SK-N-MC (cell line): ENCODE data around the gene ANKRD13B.
"Not testable (repeated sequence)": the region's sequence is repeated elsewhere in the genome, so short reads cannot be mapped to it uniquely, and the experiment has no call there.

Experiments used
- DNase-seq: peaks from one replicate; pipeline ENCODE4 v3.0.0-alpha.2; 2011; ENCODE audit warnings: low read depth, low spot score
- H3K27ac ChIP-seq: fragments of 200-600 bp; sonication (generic); 2 replicates; pipeline ENCODE4 v1.5.1; 2016; ENCODE audit warnings: mixed run types
- H3K36me3 ChIP-seq: fragments of 200-600 bp; sonication (generic); 2 replicates; pipeline ENCODE4 v1.6.1; 2017; ENCODE audit warnings: antibody characterized with exemption, low read length, mixed read lengths; ENCODE audit not compliant: insufficient read depth
- H3K4me3 ChIP-seq: fragments of 200-600 bp; sonication (generic); 2 replicates; pipeline ENCODE4 v1.5.1; 2016
- H3K9ac ChIP-seq: fragments of 200-600 bp; sonication (generic); 2 replicates; pipeline ENCODE4 v1.8.0; 2017; ENCODE audit warnings: mixed run types, mixed read lengths; ENCODE audit not compliant: insufficient read length
- H3K9me3 ChIP-seq: fragments of 200-600 bp; sonication (generic); 2 replicates; pipeline ENCODE4 v1.6.1; 2017; ENCODE audit warnings: low read depth, mild to moderate bottlenecking, antibody characterized with exemption, low read length, moderate library complexity, mixed read lengths
- EZH2 ChIP-seq: fragments of 200-600 bp; sonication (generic); IDR thresholded peaks from one replicate; pipeline ENCODE4 v1.6.1; 2017; ENCODE audit warnings: antibody characterized with exemption
- FOXP2 ChIP-seq: optimal IDR thresholded peaks from 2 replicates; pipeline ENCODE3; 2011; ENCODE audit warnings: mild to moderate bottlenecking, moderate library complexity; ENCODE audit not compliant: insufficient read depth; ENCODE audit errors: extremely low read length, control extremely low read depth
- POLR2AphosphoS5 ChIP-seq: IDR thresholded peaks from 2 replicates; pipeline ENCODE4 v1.6.1; 2012; ENCODE audit warnings: mild to moderate bottlenecking, low read depth, low read length, borderline replicate concordance

ANKRD13B gene

DNA sequence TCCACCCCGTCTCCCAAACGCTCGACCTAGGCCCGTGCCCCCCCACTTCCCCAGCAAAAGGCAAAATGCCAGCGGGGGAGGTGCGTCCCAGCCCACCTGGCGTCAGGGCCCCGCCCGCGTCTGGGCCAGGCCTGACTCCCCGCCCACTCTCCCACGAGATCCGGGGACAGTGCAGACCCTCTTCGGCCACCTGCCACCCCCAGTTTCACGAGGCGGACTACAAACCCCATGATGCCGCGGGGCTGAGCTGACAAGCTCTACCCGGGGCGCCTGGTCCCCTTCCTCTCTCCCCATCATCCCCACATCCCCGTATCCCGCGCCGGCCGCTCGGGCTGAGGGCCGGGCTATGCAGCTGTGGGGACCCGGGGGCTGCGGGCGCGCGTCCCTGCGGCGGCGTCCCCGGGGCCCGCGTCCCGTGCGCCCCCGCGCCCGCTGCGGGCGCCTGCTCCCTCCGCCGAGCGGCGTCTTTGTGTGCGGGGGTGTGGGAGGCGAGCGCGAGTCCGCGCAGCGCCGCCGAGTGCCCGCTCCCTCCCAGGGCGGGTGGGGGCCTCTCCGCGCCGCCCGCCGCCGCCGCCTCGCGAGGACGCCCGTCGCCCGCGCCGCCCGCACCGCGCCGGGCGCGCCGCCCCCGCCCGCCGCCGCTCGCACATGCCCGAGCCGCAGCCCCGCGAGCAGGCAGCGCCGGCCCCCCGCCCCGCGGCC, at the start of gene ANKRD13B:
TSS of gene ANKRD13B (plus strand) at position 283 of the 702 bp plus-strand sequence. CDS start 490 bp downstream, outside the sequence.
- H3K4me3 ChIP-seq, result peak within 1 kb of the TSS; percentile 85
- TF ChIP-seq EZH2 (no peak), POLR2AphosphoS5 (no peak), FOXP2 (no peak)
- H3K9ac ChIP-seq, result peak within 1 kb of the TSS; percentile 75
- peak within 1 kb of the TSS; percentile 87 for H3K27ac ChIP-seq
- no peak for DNase-seq
- no peaks in the 10 kb centered on the region for H3K36me3 ChIP-seq
- no peaks in the 10 kb centered on the region for H3K9me3 ChIP-seq

DNA sequence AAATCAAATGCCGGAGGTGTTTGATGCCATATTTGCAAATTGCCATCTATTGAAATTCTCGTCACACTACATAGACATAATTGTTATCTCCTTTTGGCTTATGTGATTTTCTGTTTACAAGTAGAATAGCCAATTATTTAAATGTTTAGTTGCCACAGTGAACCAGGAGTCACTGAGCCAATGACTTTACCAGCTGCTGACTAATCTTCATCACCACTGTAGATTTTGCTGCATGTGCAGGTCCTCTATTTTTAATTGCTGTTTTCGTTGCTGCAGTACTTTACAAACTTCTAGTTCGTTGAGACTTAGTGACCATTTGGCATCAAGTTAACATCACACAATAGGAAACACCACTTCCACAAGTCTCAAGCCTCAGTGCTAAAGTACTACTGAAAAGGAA, 48.9 kb upstream of the ANKRD13B start:
- H3K9me3 ChIP-seq, result no peaks in the 10 kb centered on the region
- peaks cover 31% of the 10 kb centered on the region for H3K36me3 ChIP-seq
- DNase-seq, result no peak
- TF ChIP-seq FOXP2 (no peak), POLR2AphosphoS5 (no peak), EZH2 (no peak)
- no peak overlapping the region for H3K27ac ChIP-seq
- H3K9ac ChIP-seq, result no peak overlapping the region
- no peak overlapping the region for H3K4me3 ChIP-seq

DNA sequence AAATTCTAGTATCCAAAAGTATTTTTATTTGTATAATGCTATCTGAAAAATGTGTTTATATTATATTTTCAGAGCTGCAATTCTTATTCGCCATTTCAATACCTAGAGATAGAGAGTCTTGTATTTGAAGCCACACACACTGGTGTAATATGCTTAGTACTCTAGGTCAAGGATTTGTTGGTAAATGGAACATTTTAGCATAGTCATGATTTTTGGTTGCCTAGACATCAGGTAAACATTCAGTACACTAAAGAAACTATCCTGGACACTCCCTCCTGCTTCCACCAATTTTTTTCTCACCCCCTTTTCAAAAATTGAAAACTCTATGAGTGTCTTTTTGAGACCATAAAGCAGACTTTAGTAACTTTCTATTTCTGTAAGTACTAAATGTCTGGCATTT, 46.8 kb upstream of the ANKRD13B start:
- Histone ChIP-seq H3K9ac (no peak overlapping the region), H3K4me3 (no peak overlapping the region), H3K36me3 (peaks cover 30% of the 10 kb centered on the region), H3K27ac (no peak overlapping the region), H3K9me3 (no peaks in the 10 kb centered on the region)
- TF ChIP-seq FOXP2, result no peak
- TF ChIP-seq POLR2AphosphoS5, result no peak
- no peak for TF ChIP-seq EZH2
- no peak for DNase-seq

DNA sequence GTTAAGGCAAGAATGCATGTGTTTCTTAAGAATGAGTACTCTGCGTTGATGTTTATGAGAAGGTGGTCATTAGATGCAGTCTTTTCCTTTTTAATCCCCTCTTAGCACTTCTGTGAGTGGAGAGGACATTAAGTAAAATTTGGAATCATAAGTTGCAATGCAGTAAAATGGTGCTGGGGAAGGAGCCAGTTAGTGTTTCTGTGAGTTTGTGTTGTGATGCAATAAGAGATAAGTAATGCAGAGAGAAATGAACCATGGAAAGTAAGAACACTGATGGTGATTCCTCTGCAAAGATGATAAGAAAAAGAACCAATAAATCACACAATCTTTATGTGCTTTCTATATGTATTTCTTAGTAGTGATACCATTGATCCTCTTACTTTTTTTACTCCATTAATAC, 46.1 kb upstream of the ANKRD13B start:
- peaks cover 30% of the 10 kb centered on the region for H3K36me3 ChIP-seq
- H3K9ac ChIP-seq, result no peak overlapping the region
- no peak for TF ChIP-seq FOXP2
- no peak for TF ChIP-seq POLR2AphosphoS5
- no peak for TF ChIP-seq EZH2
- H3K27ac ChIP-seq, result no peak overlapping the region
- no peak for DNase-seq
- H3K9me3 ChIP-seq, result no peaks in the 10 kb centered on the region
- H3K4me3 ChIP-seq, result no peak overlapping the region

DNA sequence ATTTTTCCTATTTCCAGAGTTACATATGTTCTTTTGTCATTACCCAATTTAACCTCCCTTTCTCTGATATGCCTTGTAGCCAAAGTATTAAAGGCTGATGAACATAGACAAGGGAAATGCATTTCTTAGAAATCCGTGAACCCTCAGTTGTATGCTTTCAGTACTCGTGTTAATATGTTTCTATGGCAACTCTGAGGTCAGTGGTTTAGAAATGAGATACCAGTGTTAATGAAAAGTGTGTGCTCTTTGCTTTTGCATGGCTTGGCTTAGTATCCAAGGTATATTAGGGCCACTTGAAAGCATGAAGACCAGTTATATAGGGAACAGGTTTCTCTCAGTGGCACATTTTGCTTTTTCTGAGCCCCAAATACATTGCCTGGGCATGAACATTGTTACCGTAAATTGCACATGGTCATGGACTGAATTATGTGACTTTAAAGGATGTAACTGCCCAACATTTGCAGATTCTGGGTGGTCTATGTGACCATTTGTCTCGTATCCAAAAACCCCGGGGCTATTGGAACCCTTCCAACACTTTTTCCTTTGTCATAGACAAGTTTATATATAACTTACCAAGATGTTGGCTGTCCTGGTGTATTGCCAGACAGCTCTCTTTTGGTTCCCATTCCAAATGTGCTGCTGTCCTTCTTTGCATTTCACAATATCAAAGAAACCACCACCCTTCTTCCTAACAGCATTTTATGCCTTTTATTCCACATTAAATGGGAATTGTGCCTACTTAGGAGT, 43.6 kb upstream of the ANKRD13B start:
- no peak for DNase-seq

DNA sequence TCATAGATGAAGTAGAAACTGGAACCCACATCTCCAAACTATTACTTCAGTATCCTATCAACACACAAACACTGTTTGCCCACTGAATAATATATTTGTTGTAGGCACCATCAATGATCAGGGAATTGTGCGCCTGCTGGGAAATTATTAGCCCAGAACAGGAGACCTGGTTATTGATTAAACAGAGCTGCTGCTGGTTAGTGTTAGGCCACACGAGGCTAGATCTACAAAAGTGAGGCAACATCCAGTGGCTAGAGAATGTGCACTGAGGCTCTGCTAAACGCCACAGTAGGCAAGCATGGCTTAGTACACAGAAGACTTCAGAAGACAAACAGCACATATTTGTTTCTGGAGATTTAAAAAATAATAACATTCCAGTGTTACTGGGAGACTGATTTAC, 37.1 kb upstream of the ANKRD13B start:
- no peak for DNase-seq
- TF ChIP-seq FOXP2 (no peak), EZH2 (no peak), POLR2AphosphoS5 (no peak)

More for the DNA sequence above, 43.6 kb upstream of the ANKRD13B start:
- Histone ChIP-seq H3K36me3 (peaks cover 10% of the 10 kb centered on the region), H3K9ac (no peak overlapping the region), H3K27ac (0 out of 2 replicates have a peak overlapping the region, but pooled peaks have one; percentile 1), H3K9me3 (no peaks in the 10 kb centered on the region), H3K4me3 (no peak overlapping the region)
- no peak for TF ChIP-seq POLR2AphosphoS5
- no peak for TF ChIP-seq FOXP2
- no peak for TF ChIP-seq EZH2

DNA sequence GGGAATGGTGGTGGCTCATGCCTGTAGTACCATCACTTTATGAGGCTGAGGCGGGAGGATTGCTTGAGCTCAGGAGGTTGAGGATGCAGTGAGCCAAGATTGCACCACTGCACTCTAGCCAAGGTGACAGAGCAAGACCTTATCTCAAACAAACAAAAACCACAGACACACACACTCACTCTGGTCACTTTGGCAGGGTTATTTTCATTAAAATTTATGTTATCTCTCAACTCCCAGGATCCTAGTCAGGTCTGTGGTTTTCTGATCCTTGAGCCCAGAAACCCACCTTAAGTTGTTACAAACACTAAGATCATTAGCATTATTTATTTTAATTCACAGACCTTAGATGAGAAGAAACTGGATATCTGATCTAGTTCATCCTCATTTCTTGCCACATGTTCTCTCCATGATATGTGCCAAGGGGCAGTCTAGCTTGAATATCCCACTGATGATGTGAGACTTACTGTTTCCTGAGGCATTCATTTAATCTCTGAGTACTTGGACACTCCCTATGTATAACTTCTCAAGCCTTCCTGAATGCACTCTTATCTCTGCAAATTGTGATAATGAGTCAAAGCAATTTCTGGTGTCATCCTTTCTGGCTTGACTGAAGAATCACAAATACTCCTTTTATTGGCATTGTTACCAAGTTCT, 35.7 kb upstream of the ANKRD13B start:
- Histone ChIP-seq H3K9me3 (no peaks in the 10 kb centered on the region), H3K4me3 (no peak overlapping the region), H3K27ac (no peak overlapping the region), H3K36me3 (no peaks in the 10 kb centered on the region), H3K9ac (no peak overlapping the region)
- no peak for DNase-seq
- TF ChIP-seq FOXP2, result no peak
- no peak for TF ChIP-seq EZH2
- no peak for TF ChIP-seq POLR2AphosphoS5

More for the DNA sequence above, 37.1 kb upstream of the ANKRD13B start:
- Histone ChIP-seq H3K27ac (no peak overlapping the region), H3K36me3 (no peaks in the 10 kb centered on the region), H3K9me3 (no peaks in the 10 kb centered on the region), H3K4me3 (no peak overlapping the region), H3K9ac (no peak overlapping the region)

DNA sequence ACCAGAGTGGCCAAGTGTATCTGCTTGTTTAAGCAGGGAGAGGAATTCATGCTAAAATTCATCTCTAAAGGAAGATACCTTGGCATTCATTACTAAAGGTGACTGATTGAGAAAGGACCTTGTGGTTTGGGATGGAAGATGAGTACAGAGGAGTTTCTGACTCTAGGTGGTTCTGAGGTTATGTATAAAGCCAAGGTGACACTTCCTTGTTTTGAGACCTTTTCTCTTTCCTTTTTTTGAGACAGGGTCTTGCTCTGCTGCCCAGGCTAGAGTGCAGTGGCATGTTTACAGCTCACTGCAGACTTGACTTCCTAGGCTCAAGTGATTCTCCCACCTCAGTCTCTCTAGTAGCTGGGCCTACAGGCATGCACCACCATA, 35.2 kb upstream of the ANKRD13B start:
- H3K9me3 ChIP-seq, result no peaks in the 10 kb centered on the region
- no peak for DNase-seq
- H3K27ac ChIP-seq, result no peak overlapping the region
- TF ChIP-seq EZH2 (no peak), FOXP2 (no peak), POLR2AphosphoS5 (no peak)
- H3K4me3 ChIP-seq, result no peak overlapping the region
- H3K9ac ChIP-seq, result no peak overlapping the region
- H3K36me3 ChIP-seq, result no peaks in the 10 kb centered on the region

DNA sequence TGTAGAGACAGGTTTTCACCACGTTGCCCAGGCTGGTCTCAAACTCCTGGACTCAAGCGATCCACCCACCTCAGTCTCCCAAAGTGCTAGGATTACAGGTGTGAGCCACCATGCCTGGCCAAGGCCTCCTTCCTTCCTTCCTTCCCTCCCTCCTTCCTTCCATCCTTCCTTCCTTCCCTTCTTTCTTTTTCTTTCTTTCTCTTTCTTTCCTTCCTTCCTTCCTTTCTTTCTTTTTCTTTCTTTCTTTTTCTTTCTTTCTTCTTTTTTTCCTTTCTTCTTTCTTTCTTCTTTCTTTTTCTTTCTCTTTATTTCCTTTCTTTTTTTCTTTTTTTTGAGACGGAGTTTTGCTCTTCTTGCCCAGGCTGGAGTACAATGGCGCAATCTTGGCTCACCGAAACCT, 34.8 kb upstream of the ANKRD13B start:
- H3K4me3 ChIP-seq, DNase-seq, H3K9ac ChIP-seq, H3K9me3 ChIP-seq, H3K36me3 ChIP-seq, H3K27ac ChIP-seq: not testable (repeated sequence)
